EH (cell line): ENCODE measurements around the gene ADGRF1.

Source experiments
- DNase-seq: peaks from one replicate; pipeline ENCODE4 v3.0.0-alpha.2; 2015; ENCODE audit warnings: low read depth

ADGRF1 gene

GRCh38 chr6:47022191-47022590 lies 19.9 kb downstream of the ADGRF1 start:
- DNase-seq: no peak

GRCh38 chr6:47019941-47020340 lies 22.2 kb downstream of the ADGRF1 start:
- no peak for DNase-seq

- DNase-seq: no peak
Observed at GRCh38 chr6:47016909-47017308, 25.2 kb downstream of the ADGRF1 start.

- no peak for DNase-seq
Observed at GRCh38 chr6:47016261-47016660, 25.9 kb downstream of the ADGRF1 start.

- DNase-seq: no peak
Observed at GRCh38 chr6:47014401-47014800, 27.7 kb downstream of the ADGRF1 start.

GRCh38 chr6:47009583-47009982 lies 32.5 kb downstream of the ADGRF1 start:
- DNase-seq: no peak

- no peak for DNase-seq
Observed at GRCh38 chr6:47008397-47008763, 33.8 kb downstream of the ADGRF1 start.

GRCh38 chr6:47007657-47008396 lies 34.3 kb downstream of the ADGRF1 start:
- no peak for DNase-seq

GRCh38 chr6:47005486-47005885 lies 36.6 kb downstream of the ADGRF1 start:
- DNase-seq: no peak

- no peak for DNase-seq
Observed at GRCh38 chr6:47004463-47004862, 37.7 kb downstream of the ADGRF1 start.

- no peak for DNase-seq
Observed at GRCh38 chr6:47000842-47001241, 41.3 kb downstream of the ADGRF1 start.

GRCh38 chr6:46998436-46999017 lies 43.6 kb downstream of the ADGRF1 start:
- peak; percentile 36 for DNase-seq

GRCh38 chr6:46997646-46998045 lies 44.5 kb downstream of the ADGRF1 start:
- no peak for DNase-seq

- no peak for DNase-seq
Observed at GRCh38 chr6:46996860-46997641, 45.1 kb downstream of the ADGRF1 start.

GRCh38 chr6:46994933-46995332 lies 47.2 kb downstream of the ADGRF1 start:
- no peak for DNase-seq

- DNase-seq: peak; percentile 89
Observed at GRCh38 chr6:46993846-46994245, 48.3 kb downstream of the ADGRF1 start.

- peak; percentile 61 for DNase-seq
Observed at GRCh38 chr6:46992391-46992790, 49.7 kb downstream of the ADGRF1 start.

GRCh38 chr6:46990818-46991510 lies 51.2 kb downstream of the ADGRF1 start:
- DNase-seq: peak; percentile 66

- no peak for DNase-seq
Observed at GRCh38 chr6:46990031-46990644, 52.0 kb downstream of the ADGRF1 start.

- no peak for DNase-seq
Observed at GRCh38 chr6:46989398-46989797, 52.7 kb downstream of the ADGRF1 start.

GRCh38 chr6:46985943-46986342 lies 56.2 kb downstream of the ADGRF1 start:
- peak; percentile 66 for DNase-seq

- DNase-seq: peak; percentile 83
Observed at GRCh38 chr6:46983007-46983411, 59.1 kb downstream of the ADGRF1 start.
